HG02973 (cell line): ENCODE results near the gene SNX4.
"Not testable (repeated sequence)": the region's sequence is repeated elsewhere in the genome, so short reads cannot be mapped to it uniquely, and the experiment has no call there.

Source experiments
- ATAC-seq: cut with Tn5 transposase; IDR thresholded peaks from one replicate; pipeline ENCODE4 v1.9.1; 2021; ENCODE audit warnings: moderate library complexity; ENCODE audit not compliant: unreplicated experiment

The SNX4 gene

GRCh38 chr3:125519678-125520562 is at the start of gene SNX4:
SNX4 (minus strand) TSS chr3:125520202; CDS start chr3:125520172, 30 bp downstream.
- ATAC-seq = peak; percentile 76

GRCh38 chr3:125556314-125556713 is 36.3 kb upstream of the SNX4 start:
- ATAC-seq = no peak

- no peak for ATAC-seq
Observed at GRCh38 chr3:125552401-125552800, 32.4 kb upstream of the SNX4 start.

- ATAC-seq = no peak
Observed at GRCh38 chr3:125528920-125529319, 8.9 kb upstream of the SNX4 start.

- ATAC-seq = no peak
Observed at GRCh38 chr3:125525153-125525552, 5.2 kb upstream of the SNX4 start.

GRCh38 chr3:125520563-125520919 is 539 bp upstream of the SNX4 start:
- ATAC-seq = not testable (repeated sequence)

GRCh38 chr3:125515421-125515820 is 4.6 kb downstream of the SNX4 start:
- no peak for ATAC-seq

GRCh38 chr3:125513490-125514115 is 6.4 kb downstream of the SNX4 start:
- no peak for ATAC-seq

GRCh38 chr3:125512135-125512920 is 7.7 kb downstream of the SNX4 start:
- peak; percentile 40 for ATAC-seq

- no peak for ATAC-seq
Observed at GRCh38 chr3:125511420-125512118, 8.4 kb downstream of the SNX4 start.

- ATAC-seq = no peak
Observed at GRCh38 chr3:125507128-125507527, 12.9 kb downstream of the SNX4 start.

- no peak for ATAC-seq
Observed at GRCh38 chr3:125498630-125499029, 21.4 kb downstream of the SNX4 start.

GRCh38 chr3:125496701-125497100 is 23.3 kb downstream of the SNX4 start:
- ATAC-seq = no peak

GRCh38 chr3:125482406-125482805 is 37.6 kb downstream of the SNX4 start:
- ATAC-seq = no peak

- no peak for ATAC-seq
Observed at GRCh38 chr3:125481786-125482185, 38.2 kb downstream of the SNX4 start.

- ATAC-seq = not testable (repeated sequence)
Observed at GRCh38 chr3:125481375-125481759, 38.6 kb downstream of the SNX4 start.

- no peak for ATAC-seq
Observed at GRCh38 chr3:125480656-125481374, 39.2 kb downstream of the SNX4 start.

- ATAC-seq = no peak
Observed at GRCh38 chr3:125479091-125479490, 40.9 kb downstream of the SNX4 start.

- ATAC-seq = no peak
Observed at GRCh38 chr3:125478326-125478725, 41.7 kb downstream of the SNX4 start.

GRCh38 chr3:125477701-125478100 is 42.3 kb downstream of the SNX4 start:
- ATAC-seq = no peak
